Epithelial cell of esophagus (primary cell): ENCODE measurements around the gene CPPED1.

Source experiments
- DNase-seq: peaks from one replicate; pipeline ENCODE4 v3.0.0; 2010; ENCODE audit warnings: low read depth
- H3K4me3 ChIP-seq: 2 replicates; pipeline ENCODE4 v1.5.1; 2011; ENCODE audit warnings: mild to moderate bottlenecking, low read length, control low read depth
- TF ChIP-seq, protein P1 (sequence below): IDR thresholded peaks from 2 replicates; pipeline ENCODE4 v1.5.1; 2011; ENCODE audit warnings: low read depth, mild to moderate bottlenecking, low read length, control low read depth, inconsistent platforms; ENCODE audit not compliant: insufficient read depth; ENCODE audit errors: missing control alignments

The CPPED1 gene

GRCh38 chr16:12682432-12683165 is 121.1 kb downstream of the CPPED1 start:
- no peak overlapping the region for H3K4me3 ChIP-seq
- DNase-seq, result no peak
- TF ChIP-seq, protein P1, sequence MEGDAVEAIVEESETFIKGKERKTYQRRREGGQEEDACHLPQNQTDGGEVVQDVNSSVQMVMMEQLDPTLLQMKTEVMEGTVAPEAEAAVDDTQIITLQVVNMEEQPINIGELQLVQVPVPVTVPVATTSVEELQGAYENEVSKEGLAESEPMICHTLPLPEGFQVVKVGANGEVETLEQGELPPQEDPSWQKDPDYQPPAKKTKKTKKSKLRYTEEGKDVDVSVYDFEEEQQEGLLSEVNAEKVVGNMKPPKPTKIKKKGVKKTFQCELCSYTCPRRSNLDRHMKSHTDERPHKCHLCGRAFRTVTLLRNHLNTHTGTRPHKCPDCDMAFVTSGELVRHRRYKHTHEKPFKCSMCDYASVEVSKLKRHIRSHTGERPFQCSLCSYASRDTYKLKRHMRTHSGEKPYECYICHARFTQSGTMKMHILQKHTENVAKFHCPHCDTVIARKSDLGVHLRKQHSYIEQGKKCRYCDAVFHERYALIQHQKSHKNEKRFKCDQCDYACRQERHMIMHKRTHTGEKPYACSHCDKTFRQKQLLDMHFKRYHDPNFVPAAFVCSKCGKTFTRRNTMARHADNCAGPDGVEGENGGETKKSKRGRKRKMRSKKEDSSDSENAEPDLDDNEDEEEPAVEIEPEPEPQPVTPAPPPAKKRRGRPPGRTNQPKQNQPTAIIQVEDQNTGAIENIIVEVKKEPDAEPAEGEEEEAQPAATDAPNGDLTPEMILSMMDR, result no peak

DNA sequence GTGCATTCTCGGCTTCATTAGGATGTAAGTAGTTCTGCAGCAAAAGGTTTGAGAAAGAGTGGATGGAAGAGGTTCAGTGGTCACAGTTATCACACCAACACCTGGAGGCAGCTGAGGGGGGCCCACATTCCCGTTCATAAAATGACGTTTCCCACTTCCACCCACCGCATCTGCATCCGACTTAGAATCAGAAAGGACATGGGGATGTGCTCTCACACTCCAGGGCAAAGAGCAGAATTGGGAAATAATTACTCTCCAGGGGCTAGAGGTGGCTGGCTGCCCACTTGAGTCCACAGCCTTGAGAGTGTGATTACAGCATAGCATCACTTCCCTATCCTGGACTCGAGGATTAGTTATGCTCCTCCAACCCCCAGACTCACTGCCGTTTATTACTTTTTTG is 122.0 kb downstream of the CPPED1 start:
- H3K4me3 ChIP-seq, result no peak overlapping the region

DNA sequence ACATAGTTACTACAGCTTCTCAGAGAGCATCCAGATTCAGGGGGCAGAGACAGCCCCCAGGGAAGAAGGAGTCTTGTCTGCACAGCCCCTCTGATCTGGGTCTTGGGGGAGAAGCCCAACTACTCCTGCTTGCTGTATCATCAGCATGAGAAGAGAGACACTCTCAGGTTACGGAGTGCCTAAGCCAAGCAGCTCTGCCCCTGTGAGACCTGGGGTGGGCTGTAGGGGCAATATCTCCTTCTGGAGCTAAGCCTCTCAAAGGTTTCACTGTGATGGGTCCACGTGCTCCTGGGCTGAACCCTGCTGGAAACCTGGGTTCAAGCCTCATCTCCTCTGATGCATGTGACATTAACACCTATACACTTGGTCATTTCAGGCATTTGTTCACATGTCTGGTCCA is 123.2 kb downstream of the CPPED1 start:
- TF ChIP-seq, protein P1, result no peak

More for the DNA sequence above, 122.0 kb downstream of the CPPED1 start:
- TF ChIP-seq, protein P1, result no peak
- no peak for DNase-seq

DNA sequence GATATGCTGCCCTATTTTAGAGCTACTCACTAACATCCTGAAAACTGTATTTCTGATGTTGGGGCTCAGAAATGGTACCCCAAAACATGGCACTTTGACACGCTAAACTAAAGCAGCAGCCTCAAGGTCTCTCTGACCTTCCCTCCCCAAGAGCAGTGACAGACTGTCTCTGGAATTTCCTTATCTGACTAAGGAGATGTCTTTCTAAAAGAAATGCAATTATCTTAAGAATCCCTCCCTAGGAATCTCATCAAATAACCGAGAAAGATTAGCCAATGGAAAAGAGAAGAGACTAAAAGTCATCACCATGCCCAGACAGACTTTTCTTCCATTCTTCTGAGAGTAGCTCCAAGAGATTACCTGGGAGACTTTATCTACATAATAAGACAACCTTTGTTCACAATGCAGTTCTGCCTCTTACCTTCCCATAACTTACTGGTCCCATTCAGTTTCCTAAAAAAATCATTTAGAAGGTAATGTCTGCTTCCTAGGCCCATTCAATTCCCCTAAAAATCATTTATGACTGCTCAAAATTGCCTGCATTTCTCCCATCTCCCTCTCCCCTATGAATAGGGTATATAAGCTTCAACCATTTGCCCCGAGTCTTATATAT is 123.9 kb downstream of the CPPED1 start:
- DNase-seq, result no peak
- H3K4me3 ChIP-seq, result no peak overlapping the region
- TF ChIP-seq, protein P1, result no peak

More for the DNA sequence above, 123.2 kb downstream of the CPPED1 start:
- H3K4me3 ChIP-seq, result no peak overlapping the region
- DNase-seq, result no peak

DNA sequence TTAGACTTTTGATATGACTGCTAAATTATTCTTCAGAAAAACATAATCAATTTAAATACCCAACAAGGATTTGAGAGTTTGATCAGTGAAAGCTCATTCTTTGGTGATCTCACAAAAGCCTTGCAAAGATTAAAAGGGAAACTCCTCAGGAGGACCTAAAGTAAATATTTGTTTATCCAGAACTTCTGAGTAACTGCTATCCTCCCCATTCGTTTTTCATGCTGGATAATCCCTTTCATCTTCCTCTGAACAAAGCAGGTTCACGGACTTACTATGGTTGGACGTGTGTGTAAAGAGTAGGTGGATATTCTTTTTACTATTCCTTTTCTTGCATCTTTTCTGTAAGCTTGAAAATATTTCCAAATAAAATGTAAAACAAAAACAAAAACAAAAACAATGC is 124.7 kb downstream of the CPPED1 start:
- no peak for DNase-seq
- TF ChIP-seq, protein P1, result no peak

GRCh38 chr16:12677502-12677901 is 126.2 kb downstream of the CPPED1 start:
- no peak overlapping the region for H3K4me3 ChIP-seq
- no peak for DNase-seq
- TF ChIP-seq, protein P1, result no peak

More for the DNA sequence above, 124.7 kb downstream of the CPPED1 start:
- H3K4me3 ChIP-seq, result no peak overlapping the region
